ENCODE data around the gene FH.

FH gene

DNA sequence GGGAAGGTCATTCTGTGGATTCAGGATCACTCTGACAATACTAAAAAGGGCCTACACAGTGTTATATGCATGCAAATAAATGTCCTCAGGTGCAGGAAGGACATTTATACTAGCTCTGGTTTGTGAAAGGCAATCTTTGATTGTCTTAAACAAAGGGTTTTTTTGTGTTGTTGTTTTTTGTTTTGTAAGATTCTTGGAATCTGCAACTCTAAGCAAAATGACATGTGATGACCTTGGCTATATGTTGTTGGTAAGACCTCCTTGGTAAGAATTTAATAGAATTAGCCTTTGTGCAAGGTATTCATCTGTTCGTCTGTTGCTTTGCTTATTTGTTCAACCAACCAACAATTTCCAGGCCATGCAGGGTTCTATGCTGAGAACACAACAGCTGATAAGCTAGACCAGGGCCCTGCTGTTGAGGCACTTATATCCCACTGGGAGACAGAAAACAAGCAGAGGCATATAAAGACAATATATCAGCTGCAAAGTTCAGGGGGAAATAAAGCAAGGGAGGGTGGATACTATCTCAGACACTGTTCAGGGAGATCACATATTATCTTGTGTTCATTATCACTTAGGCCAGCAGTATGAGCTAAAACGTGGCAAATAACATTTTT, 60.3 kb downstream of the FH start:
- no peak for DNase-seq (ENCODE audit: low read depth in 2 of 2)

- DNase-seq (ENCODE audit: low read depth in 2 of 2): no peak
Measured at GRCh38 chr1:241457421-241457820, 62.1 kb downstream of the FH start.

DNA sequence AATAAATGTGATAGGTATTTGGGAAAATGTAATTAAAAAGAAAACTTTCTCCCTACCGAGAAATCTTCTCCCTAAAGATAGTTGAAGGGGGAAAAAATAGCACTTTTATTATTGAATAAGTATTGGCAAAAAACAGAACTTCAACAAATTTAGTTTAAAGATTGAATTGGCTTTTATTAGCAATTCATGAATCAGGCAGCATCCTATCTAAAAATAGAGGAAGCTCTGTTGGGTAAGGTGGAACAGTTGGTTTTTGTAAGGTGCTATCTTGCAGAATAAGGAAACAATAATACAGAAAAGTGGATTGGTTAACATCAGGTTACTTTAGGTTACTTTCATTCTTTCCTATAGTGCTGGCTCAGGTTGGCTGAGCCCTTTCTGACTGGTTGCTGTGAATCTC, 62.8 kb downstream of the FH start:
- DNase-seq (ENCODE audit: low read depth in 2 of 2): no peak

- no peak for DNase-seq (ENCODE audit: low read depth in 2 of 2)
Measured at GRCh38 chr1:241453732-241454131, 65.8 kb downstream of the FH start.

- no peak for DNase-seq (ENCODE audit: low read depth in 2 of 2)
Measured at GRCh38 chr1:241451956-241452355, 67.6 kb downstream of the FH start.
